Daoy (cell line): ENCODE results near the gene ASNS. TPM values are rescaled to one million over a fixed set of nuclear protein-coding genes. Genes with fewer than 3 reads are reported as not detected.
A peak's percentile ranks its signal among the peaks of the same experiment; 100 is the strongest.

Experiments
- DNase-seq: peaks from one replicate; pipeline ENCODE4 v3.0.0-alpha.2; 2015; ENCODE audit warnings: low read depth
- total RNA-seq: library from RNA; depleted of rRNA; stranded (reverse); fragments of >200 nt; shearing (Covaris generic); gene quantifications from 2 replicates; pipeline ENCODE4 v1.2.3, GENCODE V29; 2014; rRNA removed

The ASNS gene
- total RNA-seq, 1 experiment from 2014 or later, result 30.8 TPM

DNA sequence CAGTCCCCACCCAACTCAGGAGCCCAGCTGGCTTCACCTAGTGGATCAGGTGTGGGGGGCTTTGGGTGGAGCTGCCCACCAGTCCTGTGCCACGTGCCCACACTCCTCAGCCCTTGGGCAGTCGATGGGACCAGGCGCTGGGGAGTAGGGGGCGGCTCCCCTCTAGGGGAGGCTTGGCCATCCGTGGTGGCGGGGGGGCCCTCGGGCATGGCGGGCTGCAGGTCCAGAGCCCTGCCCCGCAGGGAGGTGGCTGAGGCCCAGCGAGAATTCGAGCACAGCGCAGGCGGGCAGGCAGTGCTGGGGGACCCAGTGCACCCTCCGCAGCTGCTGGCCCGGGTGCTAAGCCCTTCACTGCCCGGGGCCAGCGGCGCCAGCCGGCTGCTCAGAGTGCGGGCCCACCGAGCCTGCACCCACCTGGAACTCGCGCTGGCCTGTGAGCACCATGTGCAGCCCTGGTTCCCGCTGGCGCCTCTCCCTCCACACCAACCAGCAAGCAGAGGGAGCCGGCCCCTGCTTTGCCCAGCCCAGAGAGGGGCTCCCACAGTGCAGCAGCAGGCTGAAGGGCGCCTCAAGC, 29.3 kb downstream of the ASNS start:
- DNase-seq, result no peak

DNA sequence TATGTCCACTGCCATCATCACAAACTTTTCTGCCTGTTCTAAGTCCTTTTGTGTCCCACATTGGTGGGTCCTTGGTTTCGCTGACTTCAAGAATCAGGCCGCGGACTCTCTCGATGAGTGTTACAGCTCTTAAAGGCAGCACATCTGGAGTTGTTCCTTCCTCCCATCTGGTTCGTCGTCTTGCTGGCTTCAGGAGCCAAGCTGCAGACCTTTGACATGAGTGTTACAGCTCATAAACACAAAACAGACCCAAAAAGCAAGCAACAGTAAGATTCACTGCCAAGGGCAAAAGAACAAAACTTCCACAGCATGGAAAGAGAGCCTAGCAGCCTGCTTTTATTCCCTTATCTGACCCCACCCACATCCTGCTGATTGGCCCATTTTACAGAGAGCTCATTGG, 30.2 kb downstream of the ASNS start:
- DNase-seq, result no peak

DNA sequence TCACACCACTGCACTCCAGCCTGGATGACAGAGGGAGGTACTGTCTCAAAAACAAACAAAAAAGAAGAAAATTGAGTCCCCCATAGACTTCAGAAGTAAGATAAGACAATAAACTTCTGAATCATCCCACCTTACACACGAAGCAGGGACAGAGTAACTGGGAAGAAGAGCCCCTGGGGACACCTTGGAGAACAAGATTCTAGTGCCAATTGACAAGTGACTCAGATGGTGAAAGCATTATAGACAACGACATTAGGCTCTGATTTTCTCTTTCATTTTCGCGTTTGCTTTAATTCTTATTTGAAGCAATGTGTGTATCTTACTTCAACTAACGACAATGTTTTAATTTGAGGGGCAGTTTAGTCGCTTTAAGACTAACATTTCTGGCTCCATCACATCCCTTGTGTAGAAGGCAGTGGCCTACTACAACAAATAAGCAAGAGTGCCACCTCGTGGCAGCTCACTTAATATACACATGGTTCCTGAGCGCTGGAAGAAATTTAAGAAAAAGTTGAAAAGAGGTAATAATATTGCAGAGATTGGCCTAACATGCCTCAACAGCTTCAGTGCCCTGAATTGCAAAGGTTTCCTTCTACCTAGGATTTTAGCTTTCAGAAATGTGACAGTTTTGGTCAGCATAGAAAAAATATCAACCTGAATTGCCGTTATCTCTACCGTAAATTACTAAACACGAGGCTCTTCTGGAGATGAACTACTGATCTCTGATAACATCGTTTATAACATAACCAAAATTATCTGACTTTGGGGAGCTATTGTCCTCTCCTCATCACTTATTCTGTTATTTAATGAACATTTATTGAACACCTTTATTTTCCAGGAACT, 36.7 kb downstream of the ASNS start:
- peak; percentile 46 for DNase-seq

DNA sequence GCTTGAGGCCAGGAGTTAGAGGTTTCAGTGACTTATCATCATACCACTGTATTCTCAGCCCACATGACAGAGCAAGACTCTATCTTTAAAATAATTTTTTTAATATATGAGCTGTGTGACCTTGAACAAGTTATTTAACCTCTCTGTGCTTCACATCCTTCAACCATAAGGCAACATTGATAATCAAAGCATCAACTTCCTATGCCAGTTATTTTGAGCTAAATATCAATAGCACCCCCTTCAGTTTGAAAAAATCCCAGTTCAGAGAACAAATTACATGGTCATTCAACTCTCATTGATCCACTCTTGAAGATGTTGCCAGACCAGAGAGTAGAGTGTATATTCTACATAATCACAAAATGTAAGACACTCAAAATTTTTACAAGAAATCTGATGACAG, 53.0 kb downstream of the ASNS start:
- no peak for DNase-seq

DNA sequence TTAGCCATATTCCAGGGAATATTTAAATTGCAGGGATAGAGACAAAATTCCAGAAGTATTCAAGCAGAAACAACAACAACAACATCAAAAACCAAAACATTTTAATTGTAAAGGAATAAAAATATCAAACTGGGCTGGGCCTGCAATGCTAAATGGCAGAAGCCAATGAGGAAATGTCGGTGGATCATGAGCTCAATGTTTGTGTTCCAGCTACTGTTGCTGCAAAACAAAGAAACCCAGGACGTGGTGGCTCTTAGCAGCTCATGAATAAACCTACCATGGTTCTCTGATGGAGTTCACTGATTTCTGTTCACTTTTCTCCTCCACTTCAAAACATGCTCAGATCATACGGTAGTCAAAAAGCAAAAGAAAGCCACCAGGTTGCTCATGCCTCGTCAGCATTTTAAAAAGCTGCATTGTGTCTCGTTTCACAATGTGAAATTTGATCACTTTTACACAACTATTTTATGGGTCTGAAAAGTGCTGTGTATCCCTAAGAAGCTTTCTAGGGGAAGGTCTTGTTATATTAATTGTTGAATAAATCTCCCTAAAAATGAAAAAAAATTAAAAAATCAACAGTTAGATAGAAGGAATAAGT, 54.0 kb downstream of the ASNS start:
- DNase-seq, result no peak

Other genes starting within 250 kb of the ASNS start
- gene TAC1, start 140.3 kb downstream of the ASNS start, total RNA-seq, result 0.86 TPM in 1 of 2 replicates, not detected in the other
- gene OCM2, start 117.8 kb upstream of the ASNS start, total RNA-seq, result not detected in 2 replicates
- 4.4 and 6.2 TPM in 2 replicates for gene LMTK2, start 234.5 kb upstream of the ASNS start, total RNA-seq